HepG2 (cell line): ENCODE results near the gene BIK. TPM values are rescaled to one million over a fixed set of nuclear protein-coding genes. Genes with fewer than 3 reads are reported as not detected.

Experiments used
- HNRNPK ChIP-seq: fragments of 200-400 bp; formaldehyde crosslinking; IDR thresholded peaks from 2 replicates; pipeline ENCODE4 v1.6.1; 2018; ENCODE audit warnings: low read length, low read depth, moderate library complexity, mild to moderate bottlenecking; ENCODE audit not compliant: poor library complexity, severe bottlenecking
- MTA1 ChIP-seq: sonication (generic); formaldehyde crosslinking; IDR thresholded peaks from 2 replicates; pipeline ENCODE4 v1.4.0; 2020; ENCODE audit warnings: missing genetic modification reagents, mild to moderate bottlenecking, borderline replicate concordance
- NFRKB ChIP-seq: fragments of 450-650 bp; IDR thresholded peaks from 2 replicates; pipeline ENCODE4 v1.6.1; 2017
- NR2C2 ChIP-seq: sonication (generic); formaldehyde crosslinking; IDR thresholded peaks from 2 replicates; pipeline ENCODE4 v1.4.0; 2020; ENCODE audit warnings: missing genetic modification reagents, mild to moderate bottlenecking, moderate library complexity, borderline replicate concordance
- PHF20 ChIP-seq: sonication (generic); formaldehyde crosslinking; IDR thresholded peaks from 2 replicates; pipeline ENCODE4 v1.5.0; 2020; ENCODE audit warnings: mild to moderate bottlenecking, missing genetic modification reagents
- POLR2AphosphoS2 ChIP-seq: IDR thresholded peaks from 2 replicates; pipeline ENCODE4 v1.6.1; 2011; ENCODE audit warnings: low read depth, low read length, improper control_type of control experiment
- SMAD1 ChIP-seq: sonication (generic); formaldehyde crosslinking; IDR thresholded peaks from 2 replicates; pipeline ENCODE4 v1.4.0; 2020; ENCODE audit warnings: missing genetic modification reagents, low read depth, mild to moderate bottlenecking, borderline replicate concordance
- SMC3 ChIP-seq: IDR thresholded peaks from 2 replicates; pipeline ENCODE4 v1.6.1; 2011; ENCODE audit warnings: low read length, improper control_type of control experiment
- TBX2 ChIP-seq: sonication (generic); formaldehyde crosslinking; IDR thresholded peaks from 2 replicates; pipeline ENCODE4 v1.5.0; 2020; ENCODE audit warnings: missing genetic modification reagents, mild to moderate bottlenecking, borderline replicate concordance
- TCF7 ChIP-seq: sonication (generic); IDR thresholded peaks from 2 replicates; pipeline ENCODE4 v1.6.1; 2016; ENCODE audit warnings: antibody characterized with exemption, low read depth
- TFE3 ChIP-seq: IDR thresholded peaks from 2 replicates; pipeline ENCODE4 v1.6.1; 2016
- ZBTB34 ChIP-seq: sonication (generic); formaldehyde crosslinking; IDR thresholded peaks from 2 replicates; pipeline ENCODE4 v1.8.0; 2022; ENCODE audit warnings: mild to moderate bottlenecking, missing genetic modification reagents
- ZBTB38 ChIP-seq: sonication (generic); formaldehyde crosslinking; IDR thresholded peaks from 2 replicates; pipeline ENCODE4 v1.5.1; 2020; ENCODE audit warnings: mild to moderate bottlenecking, missing genetic modification reagents
- ZFX ChIP-seq: sonication (generic); formaldehyde crosslinking; IDR thresholded peaks from 2 replicates; pipeline ENCODE4 v1.4.0; 2020; ENCODE audit warnings: mild to moderate bottlenecking, low read depth, missing genetic modification reagents, moderate library complexity
- ZMYM3 ChIP-seq: sonication (generic); formaldehyde crosslinking; IDR thresholded peaks from 2 replicates; pipeline ENCODE4 v1.5.1; 2020; ENCODE audit warnings: mild to moderate bottlenecking, missing genetic modification reagents
- ZNF260 ChIP-seq: sonication (generic); formaldehyde crosslinking; IDR thresholded peaks from 2 replicates; pipeline ENCODE4 v1.4.0; 2020; ENCODE audit warnings: missing genetic modification reagents, low read depth, mild to moderate bottlenecking, borderline replicate concordance
- ZNF331 ChIP-seq: sonication (generic); formaldehyde crosslinking; IDR thresholded peaks from 2 replicates; pipeline ENCODE4 v1.4.0; 2020; ENCODE audit warnings: missing genetic modification reagents
- ZNF343 ChIP-seq: sonication (generic); formaldehyde crosslinking; IDR thresholded peaks from 2 replicates; pipeline ENCODE4 v1.4.0; 2020; ENCODE audit warnings: mild to moderate bottlenecking, missing genetic modification reagents
- ZNF550 ChIP-seq: sonication (generic); formaldehyde crosslinking; IDR thresholded peaks from 2 replicates; pipeline ENCODE4 v1.4.0; 2020; ENCODE audit warnings: mild to moderate bottlenecking, missing genetic modification reagents, borderline replicate concordance
- polyA plus RNA-seq, 8 experiments: library from polyadenylated mRNA; depleted of rRNA in 3 of 8; stranded (reverse) in 7 of 8; unstranded in 1 of 8; fragments of >200 nt; fragmentation: Illumina TruSeq in 4 of 8; extraction: Trizol in 4 of 8; gene quantifications; 2 replicates each; pipeline versions ENCODE4 v1.2.1 to v1.2.3, GENCODE V29; 2011 to 2016; ENCODE audit warnings: low read depth in 4 of 8, missing spikeins in 1 of 8, mixed read lengths in 1 of 8; ENCODE audit not compliant: insufficient read depth in 1 of 8
- total RNA-seq, 5 experiments: library from RNA; depleted of rRNA; stranded (reverse); fragments of >200 nt; fragmentation: Illumina TruSeq; extraction: Trizol; gene quantifications; 2 replicates each; pipeline ENCODE4 v1.2.3, GENCODE V29; 2016; ENCODE audit warnings: low read depth in 1 of 5
- TF ChIP-seq, protein P1 (sequence below): sonication (generic); formaldehyde crosslinking; IDR thresholded peaks from 2 replicates; pipeline ENCODE4 v1.4.0; 2020; ENCODE audit warnings: mild to moderate bottlenecking, missing genetic modification reagents, borderline replicate concordance

Gene BIK
- total and polyA plus RNA-seq, 2 of the 13 experiments (the other 11 are each of a cell fraction or from before 2014, with no cell fraction given) = 0.54 to 0.80 TPM

- TF ChIP-seq HNRNPK = no peak
- TF ChIP-seq ZNF260 (CRISPR knock-in tag) = no peak
- no peak for TF ChIP-seq SMAD1 (CRISPR knock-in tag)
- TF ChIP-seq ZNF550 (CRISPR knock-in tag) = no peak
- no peak for TF ChIP-seq PHF20 (CRISPR knock-in tag)
- 0 out of 2 replicates have a peak, but pooled peaks have one; percentile 32 for TF ChIP-seq TBX2 (CRISPR knock-in tag)
- TF ChIP-seq, protein P1, sequence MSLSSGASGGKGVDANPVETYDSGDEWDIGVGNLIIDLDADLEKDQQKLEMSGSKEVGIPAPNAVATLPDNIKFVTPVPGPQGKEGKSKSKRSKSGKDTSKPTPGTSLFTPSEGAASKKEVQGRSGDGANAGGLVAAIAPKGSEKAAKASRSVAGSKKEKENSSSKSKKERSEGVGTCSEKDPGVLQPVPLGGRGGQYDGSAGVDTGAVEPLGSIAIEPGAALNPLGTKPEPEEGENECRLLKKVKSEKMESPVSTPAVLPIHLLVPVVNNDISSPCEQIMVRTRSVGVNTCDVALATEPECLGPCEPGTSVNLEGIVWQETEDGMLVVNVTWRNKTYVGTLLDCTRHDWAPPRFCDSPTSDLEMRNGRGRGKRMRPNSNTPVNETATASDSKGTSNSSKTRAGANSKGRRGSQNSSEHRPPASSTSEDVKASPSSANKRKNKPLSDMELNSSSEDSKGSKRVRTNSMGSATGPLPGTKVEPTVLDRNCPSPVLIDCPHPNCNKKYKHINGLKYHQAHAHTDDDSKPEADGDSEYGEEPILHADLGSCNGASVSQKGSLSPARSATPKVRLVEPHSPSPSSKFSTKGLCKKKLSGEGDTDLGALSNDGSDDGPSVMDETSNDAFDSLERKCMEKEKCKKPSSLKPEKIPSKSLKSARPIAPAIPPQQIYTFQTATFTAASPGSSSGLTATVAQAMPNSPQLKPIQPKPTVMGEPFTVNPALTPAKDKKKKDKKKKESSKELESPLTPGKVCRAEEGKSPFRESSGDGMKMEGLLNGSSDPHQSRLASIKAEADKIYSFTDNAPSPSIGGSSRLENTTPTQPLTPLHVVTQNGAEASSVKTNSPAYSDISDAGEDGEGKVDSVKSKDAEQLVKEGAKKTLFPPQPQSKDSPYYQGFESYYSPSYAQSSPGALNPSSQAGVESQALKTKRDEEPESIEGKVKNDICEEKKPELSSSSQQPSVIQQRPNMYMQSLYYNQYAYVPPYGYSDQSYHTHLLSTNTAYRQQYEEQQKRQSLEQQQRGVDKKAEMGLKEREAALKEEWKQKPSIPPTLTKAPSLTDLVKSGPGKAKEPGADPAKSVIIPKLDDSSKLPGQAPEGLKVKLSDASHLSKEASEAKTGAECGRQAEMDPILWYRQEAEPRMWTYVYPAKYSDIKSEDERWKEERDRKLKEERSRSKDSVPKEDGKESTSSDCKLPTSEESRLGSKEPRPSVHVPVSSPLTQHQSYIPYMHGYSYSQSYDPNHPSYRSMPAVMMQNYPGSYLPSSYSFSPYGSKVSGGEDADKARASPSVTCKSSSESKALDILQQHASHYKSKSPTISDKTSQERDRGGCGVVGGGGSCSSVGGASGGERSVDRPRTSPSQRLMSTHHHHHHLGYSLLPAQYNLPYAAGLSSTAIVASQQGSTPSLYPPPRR (CRISPR knock-in tag) = 0 out of 2 replicates have a peak, but pooled peaks have one; percentile 29
- TF ChIP-seq NFRKB = no peak
- peak; percentile 51; the same call in 1 of the 2 replicates for TF ChIP-seq NR2C2 (CRISPR knock-in tag)
- TF ChIP-seq MTA1 = 0 out of 2 replicates have a peak, but pooled peaks have one; percentile 24
- TF ChIP-seq POLR2AphosphoS2 = no peak
- TF ChIP-seq ZNF331 (CRISPR knock-in tag) = no peak
- TF ChIP-seq TCF7 = no peak
- no peak for TF ChIP-seq SMC3
- TF ChIP-seq TFE3 (CRISPR knock-in tag) = no peak
- TF ChIP-seq ZBTB34 (CRISPR knock-in tag) = no peak
- no peak for TF ChIP-seq ZBTB38 (CRISPR knock-in tag)
- peak; percentile 42; the same call in 1 of the 2 replicates for TF ChIP-seq ZFX (CRISPR knock-in tag)
- 0 out of 2 replicates have a peak, but pooled peaks have one; percentile 17 for TF ChIP-seq ZMYM3 (CRISPR knock-in tag)
- TF ChIP-seq ZNF343 (CRISPR knock-in tag) = 0 out of 2 replicates have a peak, but pooled peaks have one; percentile 46
These were observed 7.7 kb downstream of the BIK start (continued) for GRCh38 chr22:43118024-43118849.
